ENCODE data around the gene STAT4.

Gene STAT4

DNA sequence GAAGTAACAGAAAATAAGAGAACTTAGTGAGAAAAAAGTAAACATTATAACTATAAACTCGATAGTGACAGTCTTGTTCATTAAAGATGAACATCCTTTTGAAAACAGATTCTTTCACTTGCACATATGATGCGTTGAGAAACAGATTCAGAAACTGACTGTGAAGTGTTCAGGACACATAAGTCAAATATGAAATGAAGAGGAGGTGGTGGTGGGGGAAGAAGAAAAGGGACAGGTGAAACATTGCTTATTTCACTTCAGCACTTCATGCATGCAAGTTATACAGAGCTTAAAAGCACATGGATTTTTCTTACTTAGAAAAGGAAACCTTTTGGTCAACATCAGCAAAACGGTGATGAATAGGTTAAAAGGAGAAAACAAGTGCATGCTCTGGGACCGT is 42.5 kb downstream of the STAT4 start:
- TF ChIP-seq ZNF565 (CRISPR knock-in tag; conservative IDR thresholded peaks at IDR 0.05; ENCODE audit: low read depth): no peak
- TF ChIP-seq RARB (CRISPR knock-in tag; IDR thresholded peaks at IDR 0.05): no peak
- no peak for TF ChIP-seq BACH2 (CRISPR knock-in tag; IDR thresholded peaks at IDR 0.05; ENCODE audit: borderline replicate concordance)
- TF ChIP-seq TCF4 (CRISPR knock-in tag; IDR thresholded peaks at IDR 0.05; ENCODE audit: borderline replicate concordance): no peak
- no peak for TF ChIP-seq TSHZ2 (CRISPR knock-in tag; IDR thresholded peaks at IDR 0.05)
- no peak for TF ChIP-seq CSRNP3 (CRISPR knock-in tag; IDR thresholded peaks at IDR 0.05)
- no peak for TF ChIP-seq ZFP3 (CRISPR knock-in tag; IDR thresholded peaks at IDR 0.05)
- TF ChIP-seq ZNF8 (CRISPR knock-in tag; IDR thresholded peaks at IDR 0.05): no peak
- TF ChIP-seq PATZ1 (CRISPR knock-in tag; IDR thresholded peaks at IDR 0.05; ENCODE audit: borderline replicate concordance): no peak
- TF ChIP-seq ZC3H10 (CRISPR knock-in tag; IDR thresholded peaks at IDR 0.05): no peak
- no peak for TF ChIP-seq ISL1 (CRISPR knock-in tag; IDR thresholded peaks at IDR 0.05)
- no peak for TF ChIP-seq ZNF70 (CRISPR knock-in tag; IDR thresholded peaks at IDR 0.05)
- TF ChIP-seq ESRRG (CRISPR knock-in tag; IDR thresholded peaks at IDR 0.05): no peak
- no peak for TF ChIP-seq CSDC2 (CRISPR knock-in tag; IDR thresholded peaks at IDR 0.05)
- no peak for ATAC-seq

GRCh38 chr2:191105082-191105481 is 45.7 kb downstream of the STAT4 start:
- TF ChIP-seq BACH2 (CRISPR knock-in tag; IDR thresholded peaks at IDR 0.05; ENCODE audit: borderline replicate concordance): no peak
- ATAC-seq: no peak

DNA sequence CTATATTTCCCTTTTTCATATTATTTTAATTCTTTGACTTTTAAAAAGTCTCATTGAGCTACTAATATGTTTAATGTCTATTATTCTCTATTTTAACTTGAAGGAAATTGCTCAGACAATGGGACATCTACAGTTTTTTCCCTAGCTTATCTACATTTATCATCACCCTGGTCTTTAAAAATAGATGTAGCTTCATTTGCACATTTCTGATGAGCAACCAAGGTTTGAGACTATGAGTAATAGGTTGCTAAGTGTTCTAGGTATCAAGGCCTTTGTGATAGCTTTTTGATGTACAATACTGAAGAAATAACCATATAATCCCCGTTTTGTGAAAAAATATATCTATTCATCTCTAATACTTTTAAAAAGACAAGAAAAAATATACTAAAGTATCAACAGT is 47.0 kb downstream of the STAT4 start:
- TF ChIP-seq ZNF565 (CRISPR knock-in tag; conservative IDR thresholded peaks at IDR 0.05; ENCODE audit: low read depth) (no peak), PPARA (CRISPR knock-in tag; IDR thresholded peaks at IDR 0.05; ENCODE audit: borderline replicate concordance) (no peak), ISL1 (CRISPR knock-in tag; IDR thresholded peaks at IDR 0.05) (no peak), SNAI2 (CRISPR knock-in tag; IDR thresholded peaks at IDR 0.05) (no peak), ZFP30 (CRISPR knock-in tag; IDR thresholded peaks at IDR 0.05) (no peak), CSRNP3 (CRISPR knock-in tag; IDR thresholded peaks at IDR 0.05) (no peak), ZNF70 (CRISPR knock-in tag; IDR thresholded peaks at IDR 0.05) (no peak), ARNTL (CRISPR knock-in tag; IDR thresholded peaks at IDR 0.05; ENCODE audit: borderline replicate concordance, low read depth) (no peak), TSHZ2 (CRISPR knock-in tag; IDR thresholded peaks at IDR 0.05) (no peak), BACH2 (CRISPR knock-in tag; IDR thresholded peaks at IDR 0.05; ENCODE audit: borderline replicate concordance) (no peak)
- TF ChIP-seq, protein P1, sequence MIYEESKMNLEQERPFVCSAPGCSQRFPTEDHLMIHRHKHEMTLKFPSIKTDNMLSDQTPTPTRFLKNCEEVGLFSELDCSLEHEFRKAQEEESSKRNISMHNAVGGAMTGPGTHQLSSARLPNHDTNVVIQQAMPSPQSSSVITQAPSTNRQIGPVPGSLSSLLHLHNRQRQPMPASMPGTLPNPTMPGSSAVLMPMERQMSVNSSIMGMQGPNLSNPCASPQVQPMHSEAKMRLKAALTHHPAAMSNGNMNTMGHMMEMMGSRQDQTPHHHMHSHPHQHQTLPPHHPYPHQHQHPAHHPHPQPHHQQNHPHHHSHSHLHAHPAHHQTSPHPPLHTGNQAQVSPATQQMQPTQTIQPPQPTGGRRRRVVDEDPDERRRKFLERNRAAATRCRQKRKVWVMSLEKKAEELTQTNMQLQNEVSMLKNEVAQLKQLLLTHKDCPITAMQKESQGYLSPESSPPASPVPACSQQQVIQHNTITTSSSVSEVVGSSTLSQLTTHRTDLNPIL (CRISPR knock-in tag; IDR thresholded peaks at IDR 0.05; ENCODE audit: low read depth): no peak
- no peak for ATAC-seq

All from SK-N-SH treated with all-trans-retinoic acid at 6 μM for 48 hours (cell line).